ENCODE measurements around the gene RBMS3.

The RBMS3 gene

GRCh38 chr3:29746163-29746760, 465.4 kb downstream of the RBMS3 start:
- DNase-seq (ENCODE audit: low read depth, low spot score) = no peak
- no peak overlapping the region for H3K27ac ChIP-seq

DNA sequence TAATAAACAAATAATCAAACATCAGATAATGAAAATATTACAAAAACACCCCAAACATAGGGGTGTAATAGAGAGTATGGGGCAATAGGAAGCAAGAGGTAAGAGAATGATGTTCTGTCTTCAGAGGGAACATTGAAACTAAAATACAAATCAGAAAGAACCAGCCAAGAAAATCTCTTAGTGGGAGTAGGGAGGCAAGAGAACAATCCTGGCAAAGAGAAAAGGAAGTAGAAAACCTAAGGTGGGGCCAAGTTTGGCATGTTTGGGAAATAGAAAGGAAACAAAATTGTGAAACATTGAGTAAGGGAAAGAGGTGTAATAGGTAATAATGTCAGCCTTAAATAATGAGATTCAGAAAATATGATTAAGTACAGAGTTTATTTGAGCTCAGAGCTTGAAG, 467.1 kb downstream of the RBMS3 start:
- no peak overlapping the region for H3K27ac ChIP-seq
- DNase-seq (ENCODE audit: low read depth, low spot score) = no peak

DNA sequence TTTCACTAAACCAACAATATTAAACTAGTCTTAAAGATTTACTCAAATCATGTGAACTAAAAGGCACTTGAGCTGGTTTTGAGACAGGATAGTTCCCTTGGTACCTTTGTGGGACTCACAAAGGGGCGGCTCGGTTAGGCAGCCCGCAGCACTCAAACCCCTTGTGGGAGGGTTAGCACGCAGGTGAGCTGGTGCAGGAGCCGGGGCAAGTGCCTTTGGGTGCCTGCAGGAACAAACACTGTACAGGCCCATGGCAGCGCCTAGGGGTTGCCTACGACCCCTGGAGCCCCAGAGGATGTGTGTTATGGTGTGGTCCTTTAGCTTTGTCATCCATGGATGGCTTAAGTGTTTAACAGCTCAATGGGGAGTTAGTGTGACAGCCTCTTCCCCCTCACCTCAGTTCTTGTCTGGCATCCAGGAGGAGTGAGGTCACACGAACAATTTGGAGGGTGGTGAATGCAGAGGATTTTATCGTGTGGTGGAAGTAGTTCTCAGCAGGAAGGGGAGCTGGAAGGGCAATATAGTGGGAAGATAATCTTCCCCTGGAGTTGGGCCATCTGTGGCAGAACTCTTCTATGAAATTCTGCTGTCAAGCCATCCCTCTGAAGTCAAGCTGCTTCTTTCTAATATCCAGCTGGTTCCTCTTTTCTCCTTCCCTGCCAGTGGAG, 470.9 kb downstream of the RBMS3 start:
- H3K27ac ChIP-seq = no peak overlapping the region
- DNase-seq (ENCODE audit: low read depth, low spot score) = no peak

DNA sequence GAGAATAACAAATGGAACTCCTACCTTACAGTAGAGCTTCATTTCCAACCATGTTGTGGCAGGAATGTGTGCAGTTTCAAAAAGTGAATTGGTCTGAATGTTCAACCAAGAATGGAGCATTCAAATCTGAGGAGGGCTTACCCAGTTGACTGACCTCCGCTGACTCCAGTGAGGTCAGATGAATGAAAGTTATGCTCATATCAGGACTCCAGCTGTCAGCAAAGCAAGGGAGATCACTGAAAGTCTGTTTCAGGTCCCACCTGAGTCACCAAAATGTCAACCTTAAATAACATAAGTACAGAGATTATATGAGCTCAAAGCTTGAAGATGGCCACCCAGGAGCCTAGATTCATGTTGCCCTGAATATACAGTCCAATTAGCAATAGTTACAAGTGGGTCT, 473.5 kb downstream of the RBMS3 start:
- no peak overlapping the region for H3K27ac ChIP-seq
- DNase-seq (ENCODE audit: low read depth, low spot score) = no peak

GRCh38 chr3:29755416-29755815, 474.5 kb downstream of the RBMS3 start:
- no peak overlapping the region for H3K27ac ChIP-seq
- DNase-seq (ENCODE audit: low read depth, low spot score) = no peak

GRCh38 chr3:29757054-29757777, 476.3 kb downstream of the RBMS3 start:
- peak overlapping the region; percentile 91 for H3K27ac ChIP-seq
- no peak for DNase-seq (ENCODE audit: low read depth, low spot score)

DNA sequence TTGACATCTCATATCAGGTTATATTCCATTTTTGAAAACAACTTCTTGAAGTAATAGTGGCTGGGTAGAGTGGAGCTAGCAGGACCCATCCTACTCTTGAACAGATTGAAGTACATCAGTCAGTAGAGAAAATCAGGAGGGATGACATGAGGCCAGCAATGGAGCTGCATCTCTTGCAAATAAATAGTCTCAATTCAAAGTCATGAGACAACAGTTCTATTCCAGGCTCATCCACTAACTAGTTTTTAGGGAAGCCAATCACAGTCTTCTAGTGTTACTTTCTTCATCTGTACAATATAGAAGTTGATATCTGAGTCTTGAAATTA, 477.2 kb downstream of the RBMS3 start:
- DNase-seq (ENCODE audit: low read depth, low spot score) = no peak
- peak overlapping the region; percentile 91 for H3K27ac ChIP-seq

DNA sequence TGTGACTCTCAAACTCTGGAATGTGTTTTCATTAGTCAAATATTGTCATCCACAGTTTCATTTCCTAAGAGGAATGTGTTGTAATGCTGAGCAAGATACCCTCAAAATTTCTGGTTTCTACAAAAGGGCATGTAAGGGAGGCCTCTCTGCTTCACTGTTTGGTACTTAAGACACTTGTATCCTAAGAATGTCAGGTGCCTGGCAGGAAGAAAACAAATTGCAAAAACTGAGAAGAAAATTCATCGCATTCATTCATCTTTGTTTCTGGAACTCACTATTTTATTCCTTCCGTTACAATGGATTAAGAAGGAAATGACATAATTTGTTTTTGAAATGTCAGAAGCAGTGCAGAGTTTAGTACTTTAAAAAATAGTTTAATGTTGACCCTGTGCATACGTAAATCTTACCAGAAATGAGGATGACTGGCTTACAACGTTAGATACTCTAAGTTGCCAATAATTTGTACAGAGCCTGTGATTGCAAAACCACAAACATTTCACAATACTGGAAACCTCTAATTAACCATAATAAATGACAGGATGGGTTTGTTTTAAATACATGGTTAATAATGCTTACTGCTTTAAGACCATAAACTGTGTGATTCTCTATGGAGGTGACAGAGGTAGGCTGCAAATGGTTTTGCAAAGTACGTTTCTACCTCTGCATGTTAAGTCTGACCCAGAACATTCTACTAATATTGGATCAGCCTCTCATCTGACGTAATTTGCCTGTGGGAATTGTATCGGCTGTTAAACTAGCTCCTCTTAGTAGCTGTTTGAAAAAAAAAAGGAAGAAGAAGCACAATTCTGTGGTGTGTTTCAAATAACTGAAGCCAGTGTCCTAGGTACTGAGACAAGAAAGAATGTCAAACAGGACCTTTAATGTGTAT, 477.8 kb downstream of the RBMS3 start:
- H3K27ac ChIP-seq = peak overlapping the region; percentile 91
- DNase-seq (ENCODE audit: low read depth, low spot score) = no peak

GRCh38 chr3:29759411-29760225, 478.7 kb downstream of the RBMS3 start:
- peak overlapping the region; percentile 91 for H3K27ac ChIP-seq
- DNase-seq (ENCODE audit: low read depth, low spot score) = no peak

GRCh38 chr3:29760226-29760685, 479.4 kb downstream of the RBMS3 start:
- H3K27ac ChIP-seq = peak overlapping the region; percentile 91
- no peak for DNase-seq (ENCODE audit: low read depth, low spot score)

- no peak for DNase-seq (ENCODE audit: low read depth, low spot score)
- no peak overlapping the region for H3K27ac ChIP-seq
Observed at GRCh38 chr3:29761517-29761916, 480.6 kb downstream of the RBMS3 start.

GRCh38 chr3:29763115-29763514, 482.2 kb downstream of the RBMS3 start:
- H3K27ac ChIP-seq = no peak overlapping the region
- DNase-seq (ENCODE audit: low read depth, low spot score) = no peak

GRCh38 chr3:29764041-29764440, 483.2 kb downstream of the RBMS3 start:
- DNase-seq (ENCODE audit: low read depth, low spot score) = no peak
- no peak overlapping the region for H3K27ac ChIP-seq

DNA sequence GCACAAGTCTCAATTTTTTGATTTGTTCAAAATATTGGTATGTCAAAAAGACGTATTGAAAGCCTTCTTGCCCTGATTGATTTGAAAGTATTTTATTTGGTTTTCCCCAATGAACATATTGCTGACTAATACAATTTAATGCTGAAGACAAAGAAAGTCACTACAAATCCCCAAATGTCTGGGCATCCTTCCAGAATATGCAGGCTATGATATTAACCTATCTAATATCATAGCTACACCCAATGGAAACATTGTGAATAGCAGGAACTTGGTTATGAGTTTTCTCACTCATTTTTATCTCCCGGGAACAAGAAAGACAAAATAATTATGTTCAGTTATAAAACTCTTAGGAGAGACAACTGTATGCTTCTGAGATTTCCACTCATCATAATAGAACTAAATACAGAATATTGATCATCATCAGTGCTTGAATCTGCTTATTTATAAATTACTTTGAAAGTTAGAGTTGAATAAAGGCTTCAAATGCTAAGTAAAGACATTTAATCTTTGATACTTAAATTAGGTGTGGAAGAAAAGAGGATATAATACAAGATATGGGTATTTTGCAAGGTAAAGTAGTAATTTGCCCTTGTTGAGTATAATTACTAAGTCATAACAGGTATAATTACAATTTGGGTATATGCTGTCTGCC, 483.9 kb downstream of the RBMS3 start:
- DNase-seq (ENCODE audit: low read depth, low spot score) = no peak
- H3K27ac ChIP-seq = no peak overlapping the region

DNA sequence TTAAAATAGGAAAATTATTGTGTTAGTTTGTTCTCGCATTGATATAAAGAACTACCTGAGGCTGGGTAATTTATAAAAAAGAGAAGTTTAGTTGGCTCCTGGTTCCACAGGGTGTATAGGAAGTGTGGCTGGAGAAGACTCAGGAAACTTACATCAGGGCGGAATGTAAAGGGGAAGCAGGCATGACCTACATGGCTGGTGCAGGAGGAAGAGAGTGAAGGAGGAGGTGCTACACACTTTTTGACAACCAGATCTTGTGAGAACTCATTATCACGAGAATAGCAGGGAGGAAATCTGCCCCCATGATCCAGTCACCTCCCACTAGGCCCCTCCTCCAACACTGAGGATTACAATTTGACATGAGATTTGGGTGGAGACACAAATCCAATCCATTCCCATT, 490.7 kb downstream of the RBMS3 start:
- no peak overlapping the region for H3K27ac ChIP-seq
- no peak for DNase-seq (ENCODE audit: low read depth, low spot score)

DNA sequence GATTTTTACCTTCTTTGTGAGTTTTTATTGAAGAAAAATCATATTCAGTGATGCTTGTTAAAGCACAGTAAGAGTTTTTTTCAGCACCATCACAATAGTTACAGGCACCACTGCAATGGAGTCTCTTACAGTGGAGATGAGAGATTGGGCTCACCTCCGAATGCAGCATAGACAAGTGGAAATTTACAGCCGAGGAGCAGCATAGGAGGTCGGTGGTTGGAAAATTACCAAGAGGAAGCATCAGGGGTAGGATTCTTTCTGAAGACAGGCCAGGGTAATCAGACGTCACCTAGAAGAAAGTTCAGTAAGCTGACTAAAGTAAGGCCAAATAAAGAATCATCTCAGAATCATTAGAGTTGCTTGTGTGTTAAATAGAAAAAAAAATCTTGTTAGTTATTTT, 491.6 kb downstream of the RBMS3 start:
- DNase-seq (ENCODE audit: low read depth, low spot score) = no peak
- H3K27ac ChIP-seq = no peak overlapping the region

DNA sequence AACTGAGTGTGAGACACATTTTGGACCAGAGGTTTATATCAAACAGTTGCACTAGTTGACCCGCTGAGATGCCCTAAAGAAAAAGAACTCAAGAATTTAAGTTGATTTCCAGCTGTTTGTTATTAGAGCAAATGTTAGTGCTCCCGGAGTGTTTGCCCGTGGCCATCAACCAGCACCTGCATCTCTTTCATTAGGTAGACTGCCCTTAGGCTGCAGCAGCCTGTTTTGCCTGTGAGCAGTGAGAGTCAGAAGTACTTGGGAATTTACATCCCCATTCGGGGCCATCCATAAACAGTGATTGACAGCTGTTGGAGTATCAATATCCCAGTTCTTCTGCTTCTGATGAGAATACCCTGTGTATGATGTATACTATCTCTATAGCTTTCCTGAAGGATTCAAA, 492.6 kb downstream of the RBMS3 start:
- H3K27ac ChIP-seq = no peak overlapping the region
- DNase-seq (ENCODE audit: low read depth, low spot score) = no peak

GRCh38 chr3:29775340-29775739, 494.5 kb downstream of the RBMS3 start:
- H3K27ac ChIP-seq = no peak overlapping the region

GRCh38 chr3:29777869-29778268, 497.0 kb downstream of the RBMS3 start:
- no peak for DNase-seq (ENCODE audit: low read depth, low spot score)

More at GRCh38 chr3:29775340-29775739, 494.5 kb downstream of the RBMS3 start:
- DNase-seq (ENCODE audit: low read depth, low spot score) = no peak

More at GRCh38 chr3:29777869-29778268, 497.0 kb downstream of the RBMS3 start:
- H3K27ac ChIP-seq = no peak overlapping the region
